ENCODE measurements around the gene KCNQ1. TPM values are rescaled to one million over a fixed set of nuclear protein-coding genes. Genes with fewer than 3 reads are reported as not detected.

Gene KCNQ1
- total RNA-seq, 4 donors from 2014 or later, result 2.6 to 12.7 (median 4.9) TPM

DNA sequence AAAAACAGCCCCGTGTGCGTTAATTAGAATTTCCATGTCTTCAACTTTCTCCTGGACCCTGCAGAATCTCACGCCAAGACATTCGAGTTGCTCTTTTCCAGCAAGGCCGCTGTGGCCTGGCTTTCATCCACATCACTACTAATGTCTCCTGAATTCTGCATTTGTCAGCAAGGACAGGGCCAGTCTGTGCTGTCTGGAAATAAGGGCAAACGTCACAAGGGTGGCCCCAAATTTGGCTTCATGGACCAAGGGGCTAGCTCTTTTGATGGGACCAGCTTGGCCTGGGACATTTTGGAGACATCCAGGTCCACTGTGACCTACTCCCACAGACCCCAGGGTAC is 221.6 kb downstream of the KCNQ1 start:
- no peak overlapping the region for H3K27ac ChIP-seq
- peaks cover 0 to 26% of the 10 kb centered on the region in 2 donors for H3K36me3 ChIP-seq
- no peak overlapping the region for H3K4me3 ChIP-seq
- H3K4me1 ChIP-seq, result no peaks in the 10 kb centered on the region
- 40 to 44% methylated on average over 2 to 6 of the region's 6 CpGs for WGBS, 2 donors (ENCODE audit: low coverage in 1 of 2)
- H3K9me3 ChIP-seq, result peaks cover 0 to 12% (median 0%) of the 10 kb centered on the region in 3 donors
- H3K27me3 ChIP-seq, result no peaks in the 10 kb centered on the region
- ATAC-seq, result no peak
- TF ChIP-seq, protein P1, sequence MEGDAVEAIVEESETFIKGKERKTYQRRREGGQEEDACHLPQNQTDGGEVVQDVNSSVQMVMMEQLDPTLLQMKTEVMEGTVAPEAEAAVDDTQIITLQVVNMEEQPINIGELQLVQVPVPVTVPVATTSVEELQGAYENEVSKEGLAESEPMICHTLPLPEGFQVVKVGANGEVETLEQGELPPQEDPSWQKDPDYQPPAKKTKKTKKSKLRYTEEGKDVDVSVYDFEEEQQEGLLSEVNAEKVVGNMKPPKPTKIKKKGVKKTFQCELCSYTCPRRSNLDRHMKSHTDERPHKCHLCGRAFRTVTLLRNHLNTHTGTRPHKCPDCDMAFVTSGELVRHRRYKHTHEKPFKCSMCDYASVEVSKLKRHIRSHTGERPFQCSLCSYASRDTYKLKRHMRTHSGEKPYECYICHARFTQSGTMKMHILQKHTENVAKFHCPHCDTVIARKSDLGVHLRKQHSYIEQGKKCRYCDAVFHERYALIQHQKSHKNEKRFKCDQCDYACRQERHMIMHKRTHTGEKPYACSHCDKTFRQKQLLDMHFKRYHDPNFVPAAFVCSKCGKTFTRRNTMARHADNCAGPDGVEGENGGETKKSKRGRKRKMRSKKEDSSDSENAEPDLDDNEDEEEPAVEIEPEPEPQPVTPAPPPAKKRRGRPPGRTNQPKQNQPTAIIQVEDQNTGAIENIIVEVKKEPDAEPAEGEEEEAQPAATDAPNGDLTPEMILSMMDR (IDR thresholded peaks at IDR 0.05), result no peak
- TF ChIP-seq POLR2A (IDR thresholded peaks at IDR 0.05) (no peak), EP300 (IDR thresholded peaks at IDR 0.05) (no peak), POLR2AphosphoS5 (IDR thresholded peaks at IDR 0.05) (peak; percentile 40)

DNA sequence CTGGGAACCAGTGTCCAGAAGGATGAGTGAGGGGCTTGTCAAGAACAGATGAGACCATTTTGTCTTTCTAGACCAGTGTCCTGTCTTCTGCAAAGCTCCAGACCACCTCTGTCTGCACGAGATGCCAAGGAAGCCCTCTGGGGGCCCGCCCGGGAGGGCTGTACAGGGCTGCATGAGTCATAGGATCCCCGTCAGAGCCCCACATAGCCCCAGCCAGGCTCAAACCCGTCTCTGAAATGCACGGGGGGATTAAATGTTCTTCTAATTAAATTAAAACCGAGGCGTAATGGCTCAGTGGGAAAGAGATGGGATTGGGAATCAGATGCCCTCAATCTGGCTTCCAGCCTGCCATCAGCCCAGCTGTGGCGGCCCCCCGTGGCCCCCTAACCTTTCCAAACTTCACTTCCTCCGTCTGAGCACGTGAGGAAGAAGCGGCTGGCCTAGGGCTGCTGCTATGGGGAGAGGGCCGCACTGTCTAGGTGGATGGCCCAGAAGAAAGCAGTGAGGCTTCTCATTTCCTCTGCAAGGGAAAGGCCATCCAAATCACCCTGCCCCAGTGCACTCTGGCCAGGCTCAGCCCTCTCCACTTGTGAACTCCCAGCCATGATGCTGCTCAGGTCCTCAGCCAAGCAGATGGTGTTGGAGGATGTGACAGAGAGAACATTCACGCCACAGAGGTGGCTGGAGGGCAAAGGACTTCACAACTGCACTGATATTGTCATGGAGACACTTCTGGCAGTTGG is 222.2 kb downstream of the KCNQ1 start:
- TF ChIP-seq, protein P1 (IDR thresholded peaks at IDR 0.05), result no peak
- TF ChIP-seq EP300 (IDR thresholded peaks at IDR 0.05), result no peak
- no peak for TF ChIP-seq POLR2AphosphoS5 (IDR thresholded peaks at IDR 0.05)
- no peak for TF ChIP-seq POLR2A (IDR thresholded peaks at IDR 0.05)
- 76 to 100% methylated on average over 1 to 5 of the region's 15 CpGs for WGBS, 2 donors (ENCODE audit: low coverage in 1 of 2)
- H3K4me3 ChIP-seq, result no peak overlapping the region
- H3K27me3 ChIP-seq, result no peaks in the 10 kb centered on the region
- H3K36me3 ChIP-seq, result peaks cover 0 to 19% of the 10 kb centered on the region in 2 donors
- no peak for ATAC-seq
- peaks cover 0 to 6% (median 0%) of the 10 kb centered on the region in 3 donors for H3K9me3 ChIP-seq
- no peak overlapping the region for H3K27ac ChIP-seq
- H3K4me1 ChIP-seq, result no peaks in the 10 kb centered on the region

DNA sequence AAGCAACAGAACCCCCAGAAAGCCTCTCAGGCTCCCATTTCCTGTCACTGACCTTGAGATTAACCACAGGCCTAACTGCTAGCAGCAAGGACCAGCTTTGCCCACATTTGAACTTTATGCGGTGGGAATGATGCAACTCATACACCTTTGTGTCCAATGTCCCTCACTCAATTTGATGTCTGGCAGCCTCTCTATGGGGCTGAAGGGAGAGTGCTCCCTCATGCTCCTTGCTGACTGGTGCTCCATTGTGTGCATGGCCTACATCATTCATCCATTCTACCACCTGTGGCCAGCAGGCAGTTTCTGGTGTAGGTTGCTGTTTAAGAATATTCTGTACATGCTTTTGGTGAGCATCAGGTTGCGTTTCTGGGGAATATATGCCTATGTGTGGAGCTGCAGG is 223.1 kb downstream of the KCNQ1 start:
- ATAC-seq, result no peak
- H3K36me3 ChIP-seq, result peaks cover 0 to 20% of the 10 kb centered on the region in 2 donors
- no peak overlapping the region for H3K27ac ChIP-seq
- H3K27me3 ChIP-seq, result no peaks in the 10 kb centered on the region
- WGBS, 2 donors (ENCODE audit: low coverage in 1 of 2), result 100% methylated on average over 2 of the region's 2 CpGs; no CpG with 5 or more reads in 1 of the 2 donors
- no peak for TF ChIP-seq POLR2A (IDR thresholded peaks at IDR 0.05)
- TF ChIP-seq, protein P1 (IDR thresholded peaks at IDR 0.05), result no peak
- TF ChIP-seq POLR2AphosphoS5 (IDR thresholded peaks at IDR 0.05), result no peak
- TF ChIP-seq EP300 (IDR thresholded peaks at IDR 0.05), result no peak
- H3K4me1 ChIP-seq, result no peaks in the 10 kb centered on the region
- H3K4me3 ChIP-seq, result no peak overlapping the region
- no peaks in the 10 kb centered on the region for H3K9me3 ChIP-seq

DNA sequence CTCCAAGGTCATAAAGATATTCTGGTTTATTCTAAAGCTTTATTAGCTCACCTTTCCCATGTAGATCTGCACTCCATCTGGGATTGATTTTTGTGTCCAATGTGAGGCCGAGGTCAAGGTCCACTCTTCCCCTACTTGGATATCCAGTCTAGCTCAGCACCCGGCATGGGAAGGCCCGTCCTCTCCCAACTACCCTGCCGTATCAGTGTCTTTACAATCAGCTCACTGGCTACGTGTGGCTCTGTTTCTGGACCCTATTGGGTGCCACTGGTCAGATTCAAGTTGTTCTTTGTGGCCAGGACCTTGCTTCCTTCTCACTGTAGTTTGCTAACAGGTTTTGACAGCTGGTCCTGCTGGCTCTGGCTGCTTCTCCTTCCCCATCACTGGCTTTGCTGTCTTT is 224.1 kb downstream of the KCNQ1 start:
- WGBS, 2 donors (ENCODE audit: low coverage in 1 of 2), result 94 to 98% methylated on average over 5 of the region's 5 CpGs
- ATAC-seq, result no peak
- H3K36me3 ChIP-seq, result peaks cover 0 to 14% of the 10 kb centered on the region in 2 donors
- no peak overlapping the region for H3K4me3 ChIP-seq
- H3K9me3 ChIP-seq, result no peaks in the 10 kb centered on the region
- H3K4me1 ChIP-seq, result peaks cover 0 to 3% (median 0%) of the 10 kb centered on the region in 3 donors
- no peak for TF ChIP-seq EP300 (IDR thresholded peaks at IDR 0.05)
- no peaks in the 10 kb centered on the region for H3K27me3 ChIP-seq
- H3K27ac ChIP-seq, result no peak overlapping the region

DNA sequence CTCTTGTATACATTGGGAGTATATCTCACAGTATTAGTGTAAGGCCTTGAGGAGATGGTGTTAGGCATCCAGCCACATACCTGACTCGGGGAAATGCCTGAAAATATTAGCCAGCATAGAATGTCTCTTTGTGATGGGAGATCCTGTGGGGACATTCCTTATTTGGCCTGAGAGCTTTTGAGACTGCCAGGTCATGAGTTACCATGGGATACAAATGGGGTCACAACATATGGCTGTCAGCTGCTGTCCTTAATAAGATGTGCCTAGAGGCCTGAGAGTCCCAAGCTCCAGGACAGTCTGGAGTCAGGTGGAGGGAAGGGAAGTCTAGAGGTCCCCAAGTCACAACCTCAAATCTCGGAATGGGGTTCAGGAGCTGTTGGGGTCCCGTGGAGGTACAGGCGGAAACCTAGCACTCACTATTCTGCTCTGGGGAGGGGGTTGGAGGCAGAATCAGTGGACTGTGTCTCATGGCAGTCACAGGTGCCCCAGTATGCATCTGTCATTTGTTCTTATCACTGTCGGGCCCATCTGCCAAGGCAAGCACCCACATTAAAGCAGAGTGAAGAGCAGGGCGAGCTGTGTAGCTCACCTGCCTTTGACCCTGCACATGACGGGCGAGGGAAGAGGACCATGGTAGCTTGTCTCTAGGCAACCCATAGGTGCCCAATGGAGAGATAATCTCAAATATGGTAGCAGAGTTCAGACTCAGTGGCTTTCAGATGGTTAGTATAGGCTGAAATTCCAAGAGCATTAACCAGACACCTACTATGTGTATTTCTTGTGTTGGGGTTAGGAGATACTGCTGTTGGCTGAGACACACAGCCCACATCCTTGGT is 225.0 kb downstream of the KCNQ1 start:
- Histone ChIP-seq H3K4me3 (no peak overlapping the region), H3K27me3 (no peaks in the 10 kb centered on the region), H3K27ac (no peak overlapping the region), H3K9me3 (no peaks in the 10 kb centered on the region), H3K36me3 (peaks cover 0 to 8% of the 10 kb centered on the region in 2 donors), H3K4me1 (peaks cover 0 to 12% (median 3%) of the 10 kb centered on the region in 3 donors)
- no peak for ATAC-seq
- WGBS, 2 donors (ENCODE audit: low coverage in 1 of 2), result 100% methylated on average over 3 of the region's 8 CpGs; no CpG with 5 or more reads in 1 of the 2 donors
- TF ChIP-seq POLR2AphosphoS5 (IDR thresholded peaks at IDR 0.05), result no peak
- TF ChIP-seq EP300 (IDR thresholded peaks at IDR 0.05), result no peak
- TF ChIP-seq, protein P1 (IDR thresholded peaks at IDR 0.05), result no peak
- TF ChIP-seq POLR2A (IDR thresholded peaks at IDR 0.05), result no peak

All from gastroesophageal sphincter (tissue), 4 donors.